Mesenchymal stem cell (in vitro differentiated cells and primary cell): ENCODE data around the gene CHD9.

Experiments
- DNase-seq: peaks from one replicate; pipeline ENCODE4 v3.0.0-alpha.2; 2013
- H2AFZ ChIP-seq: one replicate; pipeline ENCODE4 v1.6.1; 2013; ENCODE audit warnings: low read depth, mild to moderate bottlenecking, control low read depth, inconsistent platforms, low read length, moderate library complexity
- H2AK5ac ChIP-seq: 2 replicates; pipeline ENCODE4 v1.6.1; 2013; ENCODE audit warnings: low read length, moderate library complexity, mild to moderate bottlenecking, inconsistent platforms; ENCODE audit not compliant: severe bottlenecking
- H2BK120ac ChIP-seq: one replicate; pipeline ENCODE4 v1.6.1; 2013; ENCODE audit warnings: low read depth, mild to moderate bottlenecking, inconsistent platforms, low read length, moderate library complexity
- H2BK12ac ChIP-seq, 2 experiments: one replicate each; pipeline ENCODE4 v1.6.1; 2013; ENCODE audit warnings: inconsistent platforms in 2 of 2, low read length in 2 of 2, mild to moderate bottlenecking in 2 of 2, moderate library complexity in 2 of 2, control low read depth in 1 of 2
- H2BK15ac ChIP-seq: one replicate; pipeline ENCODE4 v1.6.1; 2013; ENCODE audit warnings: mild to moderate bottlenecking, low read depth, inconsistent platforms; ENCODE audit not compliant: poor library complexity, severe bottlenecking
- H2BK5ac ChIP-seq: 2 replicates; pipeline ENCODE4 v1.6.1; 2013; ENCODE audit warnings: low read depth, mild to moderate bottlenecking, low read length, control low read depth, inconsistent platforms; ENCODE audit not compliant: poor library complexity, severe bottlenecking
- H3K14ac ChIP-seq, 2 experiments: one replicate each; pipeline ENCODE4 v1.6.1; 2013; ENCODE audit warnings: inconsistent platforms in 2 of 2, low read length in 2 of 2, control low read depth in 1 of 2, mild to moderate bottlenecking in 1 of 2, moderate library complexity in 1 of 2
- H3K18ac ChIP-seq, 2 experiments: one replicate each; pipeline ENCODE4 v1.6.1; 2013; ENCODE audit warnings: inconsistent platforms in 2 of 2, low read length in 2 of 2, control low read depth in 1 of 2, low read depth in 1 of 2, mild to moderate bottlenecking in 1 of 2
- H3K23ac ChIP-seq, 2 experiments: one replicate each; pipeline ENCODE4 v1.6.1; 2013; ENCODE audit warnings: inconsistent platforms in 2 of 2, low read length in 2 of 2, mild to moderate bottlenecking in 2 of 2, moderate library complexity in 2 of 2, control low read depth in 1 of 2
- H3K27ac ChIP-seq: 2 replicates; pipeline ENCODE4 v1.5.1; 2013; ENCODE audit warnings: mild to moderate bottlenecking, moderate library complexity, low read length, control low read depth, inconsistent platforms; ENCODE audit not compliant: poor library complexity, severe bottlenecking
- H3K27me3 ChIP-seq, 2 experiments: 2 replicates each; pipeline versions ENCODE4 v1.6.1 to v1.7.0; 2013; ENCODE audit warnings: low read length in 2 of 2, mild to moderate bottlenecking in 2 of 2, moderate library complexity in 2 of 2, control low read depth in 1 of 2, inconsistent platforms in 1 of 2; ENCODE audit not compliant: control insufficient read depth in 1 of 2, insufficient read depth in 1 of 2
- H3K36me3 ChIP-seq, 2 experiments: 2 replicates each; pipeline versions ENCODE4 v1.6.1 to v1.7.0; 2013; ENCODE audit warnings: low read length in 2 of 2, control low read depth in 1 of 2, inconsistent platforms in 1 of 2, low read depth in 1 of 2, mild to moderate bottlenecking in 1 of 2; ENCODE audit not compliant: insufficient read depth in 2 of 2, control insufficient read depth in 1 of 2
- H3K4ac ChIP-seq, 2 experiments: one replicate each; pipeline ENCODE4 v1.6.1; 2013; ENCODE audit warnings: inconsistent platforms in 2 of 2, low read length in 2 of 2, mild to moderate bottlenecking in 2 of 2, moderate library complexity in 2 of 2, control low read depth in 1 of 2, low read depth in 1 of 2
- H3K4me1 ChIP-seq: 2 replicates; pipeline ENCODE4 v1.6.1; 2013; ENCODE audit warnings: low read depth, low read length, control low read depth; ENCODE audit not compliant: control insufficient read depth, insufficient read depth
- H3K4me2 ChIP-seq: 2 replicates; pipeline ENCODE4 v1.6.1; 2013; ENCODE audit warnings: low read length, mild to moderate bottlenecking, inconsistent platforms; ENCODE audit not compliant: poor library complexity, severe bottlenecking
- H3K4me3 ChIP-seq, 2 experiments: 2 replicates each; pipeline versions ENCODE4 v1.5.1 to v1.7.0; 2013; ENCODE audit warnings: low read length in 2 of 2, mild to moderate bottlenecking in 2 of 2, control low read depth in 1 of 2, low read depth in 1 of 2; ENCODE audit not compliant: insufficient read depth in 1 of 2
- H3K79me1 ChIP-seq: replicated peaks from 2 replicates; pipeline ENCODE4 v1.6.1; 2013; ENCODE audit warnings: mild to moderate bottlenecking, control low read depth, low read length, inconsistent platforms; ENCODE audit not compliant: poor library complexity, severe bottlenecking
- H3K9ac ChIP-seq: 2 replicates; pipeline ENCODE4 v1.7.0; 2013; ENCODE audit warnings: mild to moderate bottlenecking, low read length, moderate library complexity
- H3K9me3 ChIP-seq: 2 replicates; pipeline ENCODE4 v1.7.0; 2013; ENCODE audit warnings: mild to moderate bottlenecking, low read length; ENCODE audit not compliant: control insufficient read depth
- H4K8ac ChIP-seq: one replicate; pipeline ENCODE4 v1.6.1; 2013; ENCODE audit warnings: inconsistent platforms, mild to moderate bottlenecking, low read length, moderate library complexity
- H4K91ac ChIP-seq: one replicate; pipeline ENCODE4 v1.6.1; 2013; ENCODE audit warnings: mild to moderate bottlenecking, low read length, inconsistent platforms
- WGBS: methylation state at CpG from one replicate; pipeline ENCODE4 v1.1.7; 2013; ENCODE audit warnings: mixed read lengths; 5-methylcytosine and 5-hydroxymethylcytosine counted together

Gene CHD9

DNA sequence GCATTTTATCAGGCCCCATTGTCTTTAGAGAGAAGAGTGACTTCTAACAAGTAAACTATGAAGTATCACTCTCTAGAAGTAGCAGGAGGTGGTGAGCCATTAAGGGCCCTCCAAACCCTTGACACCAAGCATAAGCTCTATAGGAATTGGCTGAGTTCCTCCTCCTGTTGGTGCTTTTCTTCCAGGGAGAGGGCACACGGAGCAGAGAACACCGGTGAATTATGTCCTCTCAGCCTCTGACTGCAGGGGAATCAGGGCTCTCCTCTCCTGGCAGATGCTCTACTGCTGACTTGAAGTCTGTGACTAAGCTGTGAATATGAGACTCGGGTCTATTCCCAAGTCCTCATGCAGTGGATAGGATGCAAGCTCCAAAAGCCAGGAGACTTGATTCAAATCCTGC lies 32.3 kb downstream of the CHD9 start:
- 74% methylated on average over 3 of the region's 3 CpGs for WGBS
- Histone ChIP-seq H4K91ac (no peak overlapping the region), H3K4me2 (no peak overlapping the region)

GRCh38 chr16:53089434-53090285 lies 34.9 kb downstream of the CHD9 start:
- peak overlapping the region; percentile 60 for H3K9ac ChIP-seq
- H3K27ac ChIP-seq, result no peak overlapping the region
- no peaks in the 10 kb centered on the region for H3K27me3 ChIP-seq
- H2BK12ac ChIP-seq, result no peak overlapping the region
- no peak overlapping the region for H2AFZ ChIP-seq
- peak overlapping the region; percentile 24 for H4K91ac ChIP-seq
- peak overlapping the region in 1 of 2 experiments; percentile 47 for H3K18ac ChIP-seq
- H3K9me3 ChIP-seq, result no peaks in the 10 kb centered on the region
- H3K4me1 ChIP-seq, result peaks cover 27% of the 10 kb centered on the region
- no peak overlapping the region for H2BK5ac ChIP-seq
- H3K4me2 ChIP-seq, result no peak overlapping the region
- H2BK15ac ChIP-seq, result no peak overlapping the region
- H4K8ac ChIP-seq, result no peak overlapping the region
- no peak for DNase-seq
- peak overlapping the region in 1 of 2 experiments; percentile 45 for H3K4me3 ChIP-seq
- H3K36me3 ChIP-seq, result peaks cover 0 to 6% of the 10 kb centered on the region in 2 experiments
- H3K23ac ChIP-seq, result no peak overlapping the region
- H2AK5ac ChIP-seq, result peak overlapping the region; percentile 2
- peaks cover 39% of the 10 kb centered on the region for H3K79me1 ChIP-seq
- WGBS, result 89% methylated on average over 3 of the region's 4 CpGs
- H3K4ac ChIP-seq, result no peak overlapping the region
- H3K14ac ChIP-seq, result no peak overlapping the region
- no peak overlapping the region for H2BK120ac ChIP-seq

More for the DNA sequence above, 32.3 kb downstream of the CHD9 start:
- peak overlapping the region; percentile 79 for H3K9ac ChIP-seq
- H2AK5ac ChIP-seq, result no peak overlapping the region
- no peak overlapping the region for H3K4me3 ChIP-seq
- no peak overlapping the region for H2BK12ac ChIP-seq
- H3K27ac ChIP-seq, result no peak overlapping the region
- no peak overlapping the region for H2AFZ ChIP-seq
- no peak overlapping the region for H2BK5ac ChIP-seq
- no peaks in the 10 kb centered on the region for H3K27me3 ChIP-seq
- no peak overlapping the region for H4K8ac ChIP-seq
- no peak overlapping the region for H3K14ac ChIP-seq
- H3K18ac ChIP-seq, result no peak overlapping the region
- peaks cover 35% of the 10 kb centered on the region for H3K79me1 ChIP-seq
- H3K4me1 ChIP-seq, result peaks cover 21% of the 10 kb centered on the region
- H3K4ac ChIP-seq, result no peak overlapping the region
- H2BK15ac ChIP-seq, result no peak overlapping the region
- H3K9me3 ChIP-seq, result no peaks in the 10 kb centered on the region
- H2BK120ac ChIP-seq, result no peak overlapping the region
- peaks cover 0 to 6% of the 10 kb centered on the region in 2 experiments for H3K36me3 ChIP-seq
- DNase-seq, result no peak
- no peak overlapping the region for H3K23ac ChIP-seq

DNA sequence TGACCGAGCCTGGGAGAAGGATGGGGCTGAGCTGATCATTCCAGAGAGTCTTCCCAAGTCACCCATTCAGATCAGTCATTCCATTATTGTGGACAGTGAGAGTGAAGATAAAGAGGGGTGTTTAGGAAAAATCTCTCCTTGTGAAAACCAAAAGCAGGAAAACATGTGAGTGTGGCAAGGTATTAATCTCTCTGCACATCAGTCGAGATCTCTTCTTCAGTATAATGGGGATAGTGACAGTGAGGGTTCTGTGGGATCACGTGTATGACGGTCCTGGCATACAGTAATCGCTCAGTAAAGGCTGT lies 35.4 kb downstream of the CHD9 start:
- Histone ChIP-seq H3K79me1 (peaks cover 36% of the 10 kb centered on the region), H3K4me2 (no peak overlapping the region), H2AK5ac (peak overlapping the region; percentile 2), H3K14ac (no peak overlapping the region), H3K18ac (peak overlapping the region in 1 of 2 experiments; percentile 47), H3K9me3 (no peaks in the 10 kb centered on the region), H2BK5ac (no peak overlapping the region), H3K23ac (no peak overlapping the region), H2AFZ (no peak overlapping the region), H3K9ac (peak overlapping the region; percentile 60), H3K27ac (no peak overlapping the region), H2BK15ac (no peak overlapping the region), H4K91ac (peak overlapping the region; percentile 24), H4K8ac (peak overlapping the region; percentile 42), H3K36me3 (peaks cover 0 to 6% of the 10 kb centered on the region in 2 experiments), H3K4me3 (peak overlapping the region in 1 of 2 experiments; percentile 45), H3K4me1 (peaks cover 26% of the 10 kb centered on the region), H2BK12ac (peak overlapping the region in 1 of 2 experiments; percentile 17), H2BK120ac (peak overlapping the region; percentile 24), H3K4ac (peak overlapping the region in 1 of 2 experiments; percentile 16), H3K27me3 (no peaks in the 10 kb centered on the region)
- DNase-seq, result no peak
- WGBS, result 71% methylated on average over 5 of the region's 5 CpGs

DNA sequence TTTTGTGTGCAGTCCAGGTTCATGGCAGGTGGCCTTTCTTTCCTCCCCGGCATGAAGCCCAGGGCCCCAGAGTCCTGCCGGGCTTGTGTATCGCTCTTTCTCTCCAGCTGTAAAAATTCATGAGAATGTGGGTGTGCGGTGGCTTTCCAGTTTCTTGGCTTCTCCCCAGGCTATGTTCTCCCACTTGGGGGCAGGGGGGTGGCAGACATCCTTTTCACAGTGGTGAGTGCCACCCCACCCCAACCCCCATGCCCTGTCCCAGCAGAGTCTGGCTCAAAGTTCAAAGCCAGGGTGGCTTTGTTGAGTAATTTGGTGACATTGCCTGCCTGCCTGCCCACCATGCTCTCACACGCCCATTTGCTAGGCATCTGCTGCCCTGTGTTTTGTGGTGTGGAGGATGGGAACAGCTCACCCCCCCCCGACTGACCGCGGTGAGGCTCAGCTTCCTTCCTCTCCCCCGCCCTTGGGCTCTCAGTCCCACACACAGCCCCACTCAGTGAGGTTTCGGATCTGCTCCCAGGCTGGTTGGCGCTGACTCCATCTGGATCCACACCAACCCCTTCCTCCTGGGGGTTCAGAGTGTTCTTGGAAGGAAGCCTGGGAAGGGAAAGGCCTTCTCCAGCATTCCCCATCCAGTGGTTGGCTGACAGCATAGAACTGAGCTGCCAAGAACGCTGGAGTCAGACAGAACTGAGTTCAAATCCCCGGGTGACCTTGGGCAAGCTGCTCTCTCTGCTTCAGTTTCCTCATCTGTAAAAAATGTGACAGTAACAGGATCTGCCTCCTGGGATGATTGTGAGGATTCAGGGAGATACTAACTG lies 36.0 kb downstream of the CHD9 start:
- no peak overlapping the region for H2BK15ac ChIP-seq
- no peaks in the 10 kb centered on the region for H3K27me3 ChIP-seq
- H3K23ac ChIP-seq, result peak overlapping the region in 1 of 2 experiments; percentile 10
- H3K18ac ChIP-seq, result peak overlapping the region; percentile 21 to 25
- peak overlapping the region; percentile 8 to 73 for H2BK12ac ChIP-seq
- H2AK5ac ChIP-seq, result peak overlapping the region; percentile 58
- peak overlapping the region in 1 of 2 experiments; percentile 70 for H3K4me3 ChIP-seq
- peak overlapping the region; percentile 24 for H2BK120ac ChIP-seq
- peak overlapping the region; percentile 42 for H4K8ac ChIP-seq
- no peak overlapping the region for H2BK5ac ChIP-seq
- peak overlapping the region; percentile 74 for H3K9ac ChIP-seq
- H2AFZ ChIP-seq, result no peak overlapping the region
- no peak overlapping the region for H3K14ac ChIP-seq
- no peaks in the 10 kb centered on the region for H3K9me3 ChIP-seq
- 66% methylated on average over 9 of the region's 13 CpGs for WGBS
- peak; percentile 57 for DNase-seq
- H3K4me2 ChIP-seq, result no peak overlapping the region
- H3K27ac ChIP-seq, result peak overlapping the region; percentile 15
- peaks cover 0 to 6% of the 10 kb centered on the region in 2 experiments for H3K36me3 ChIP-seq
- no peak overlapping the region for H4K91ac ChIP-seq
- H3K79me1 ChIP-seq, result peaks cover 34% of the 10 kb centered on the region
- H3K4me1 ChIP-seq, result peaks cover 25% of the 10 kb centered on the region
- peak overlapping the region in 1 of 2 experiments; percentile 16 for H3K4ac ChIP-seq
